GM23338 (cell line): ENCODE data around the gene RTCA. TPM values are rescaled to one million over a fixed set of nuclear protein-coding genes. Genes with fewer than 3 reads are reported as not detected.

Source experiments
- ATAC-seq: fragments of 200-7000 bp; cut with Tn5 transposase; 3 replicates; pipeline ENCODE4 v1.9.1; 2020
- DNase-seq: peaks from one replicate; pipeline ENCODE4 v3.0.0-alpha.2; 2015; ENCODE audit warnings: low spot score
- H2AFZ ChIP-seq: fragments of 200-600 bp; sonication (generic); 2 replicates; pipeline ENCODE4 v1.8.0; 2016; ENCODE audit warnings: antibody characterized with exemption, mild to moderate bottlenecking, moderate library complexity
- H3F3A ChIP-seq: fragments of 200-600 bp; sonication (generic); replicated peaks from 2 replicates; pipeline ENCODE4 v1.8.0; 2017; ENCODE audit warnings: antibody characterized with exemption, mixed run types, low read depth
- H3K27ac ChIP-seq: fragments of 200-600 bp; sonication (generic); 2 replicates; pipeline ENCODE4 v1.6.1; 2016; ENCODE audit warnings: low read depth
- H3K27me3 ChIP-seq: fragments of 200-600 bp; sonication (generic); 2 replicates; pipeline ENCODE4 v1.8.0; 2016; ENCODE audit warnings: mild to moderate bottlenecking, mixed run types, moderate library complexity; ENCODE audit not compliant: insufficient read depth
- H3K36me3 ChIP-seq: fragments of 200-600 bp; sonication (generic); 2 replicates; pipeline ENCODE4 v1.8.0; 2016; ENCODE audit warnings: mild to moderate bottlenecking; ENCODE audit not compliant: insufficient read depth
- H3K4me1 ChIP-seq: fragments of 200-600 bp; sonication (generic); 2 replicates; pipeline ENCODE4 v1.8.0; 2016; ENCODE audit warnings: mild to moderate bottlenecking, moderate library complexity; ENCODE audit not compliant: insufficient read depth
- H3K4me2 ChIP-seq: fragments of 200-600 bp; sonication (generic); 2 replicates; pipeline ENCODE4 v1.7.1; 2017; ENCODE audit warnings: mixed run types
- H3K4me3 ChIP-seq: fragments of 200-600 bp; sonication (generic); 2 replicates; pipeline ENCODE4 v1.6.1; 2016; ENCODE audit warnings: mixed run types
- H3K79me2 ChIP-seq: fragments of 200-600 bp; sonication (generic); replicated peaks from 2 replicates; pipeline ENCODE4 v1.8.0; 2017; ENCODE audit warnings: mild to moderate bottlenecking; ENCODE audit not compliant: insufficient read depth
- H3K9me2 ChIP-seq: fragments of 200-600 bp; sonication (generic); 2 replicates; pipeline ENCODE4 v1.8.0; 2017; ENCODE audit not compliant: insufficient read depth
- H4K20me1 ChIP-seq: fragments of 200-600 bp; sonication (generic); replicated peaks from 2 replicates; pipeline ENCODE4 v1.8.0; 2017; ENCODE audit warnings: mild to moderate bottlenecking; ENCODE audit not compliant: insufficient read depth
- H3K27ac Mint-ChIP-seq: 2 replicates; pipeline ENCODE4 v1.8.0; 2020; ENCODE audit warnings: inconsistent platforms, mild to moderate bottlenecking, moderate library complexity, mixed read lengths
- H3K27me3 Mint-ChIP-seq: 3 replicates; pipeline ENCODE4 v1.8.0; 2022; ENCODE audit warnings: low read depth, mild to moderate bottlenecking, moderate library complexity, mixed read lengths, inconsistent platforms; ENCODE audit not compliant: insufficient read depth, poor library complexity
- H3K36me3 Mint-ChIP-seq: 3 replicates; pipeline ENCODE4 v1.8.0; 2021; ENCODE audit warnings: low read depth, mild to moderate bottlenecking, inconsistent platforms, moderate library complexity, mixed read lengths
- H3K4me1 Mint-ChIP-seq: 3 replicates; pipeline ENCODE4 v1.8.0; 2020; ENCODE audit warnings: mild to moderate bottlenecking, inconsistent platforms, mixed read lengths
- H3K4me3 Mint-ChIP-seq: 3 replicates; pipeline ENCODE4 v1.8.0; 2021; ENCODE audit warnings: moderate library complexity, mild to moderate bottlenecking, inconsistent platforms, mixed read lengths
- H3K9me3 Mint-ChIP-seq: 3 replicates; pipeline ENCODE4 v1.8.0; 2020; ENCODE audit warnings: moderate library complexity, mild to moderate bottlenecking, inconsistent platforms, mixed read lengths
- CREB1 ChIP-seq: fragments of 250-450 bp; sonication (Bioruptor Pico); IDR thresholded peaks from 2 replicates; pipeline ENCODE4 v1.5.0; 2020; ENCODE audit warnings: low read depth, mild to moderate bottlenecking, moderate library complexity
- CTCF ChIP-seq, 2 experiments: fragments of 200-600 bp in 1 of 2; sonication (generic) in 1 of 2; conservative IDR thresholded peaks; 2 replicates each; pipeline versions ENCODE4 v1.5.1 to v1.6.1; 2016 to 2017; ENCODE audit warnings: antibody characterized with exemption in 2 of 2, low read depth in 2 of 2, mild to moderate bottlenecking in 2 of 2, moderate library complexity in 1 of 2
- ETS1 ChIP-seq: IDR thresholded peaks from 2 replicates; pipeline ENCODE4 v1.6.1; 2016; ENCODE audit warnings: antibody characterized with exemption
- JUNB ChIP-seq: IDR thresholded peaks from one replicate; pipeline ENCODE4 v1.6.1; 2016; ENCODE audit warnings: antibody characterized with exemption; ENCODE audit not compliant: unreplicated experiment
- NANOG ChIP-seq: IDR thresholded peaks from 2 replicates; pipeline ENCODE4 v1.6.1; 2016; ENCODE audit warnings: antibody characterized with exemption, borderline replicate concordance
- POLR2AphosphoS5 ChIP-seq: IDR thresholded peaks from 2 replicates; pipeline ENCODE4 v1.6.1; 2016; ENCODE audit warnings: antibody characterized with exemption, low read depth
- REST ChIP-seq: IDR thresholded peaks from one replicate; pipeline ENCODE4 v1.6.1; 2018; ENCODE audit warnings: antibody characterized with exemption; ENCODE audit not compliant: unreplicated experiment
- STAT1 ChIP-seq: IDR thresholded peaks from one replicate; pipeline ENCODE4 v1.6.1; 2016; ENCODE audit warnings: antibody characterized with exemption; ENCODE audit not compliant: unreplicated experiment
- ZNF331 ChIP-seq: fragments of 250-450 bp; sonication (Bioruptor Pico); IDR thresholded peaks from 2 replicates; pipeline ENCODE4 v1.5.0; 2020; ENCODE audit warnings: low read depth, mild to moderate bottlenecking, moderate library complexity
- ZNF462 ChIP-seq: fragments of 250-450 bp; sonication (Bioruptor Pico); IDR thresholded peaks from 2 replicates; pipeline ENCODE4 v1.5.0; 2020; ENCODE audit warnings: mild to moderate bottlenecking, moderate library complexity
- polyA plus RNA-seq: library from polyadenylated mRNA; unstranded; fragments of >200 nt; fragmentation: Nextera tagmentation; extraction: Ambion mirVana; gene quantifications from 2 replicates; pipeline ENCODE4 v1.2.1, GENCODE V29; 2016
- total RNA-seq: library from RNA; depleted of rRNA; stranded (reverse); fragments of >200 nt; shearing (Covaris generic); gene quantifications from 2 replicates; pipeline ENCODE4 v1.2.3, GENCODE V29; 2014

Gene RTCA
- total and polyA plus RNA-seq, 2 experiments from 2014 or later = 36.6 TPM

- TF ChIP-seq ZNF462 (CRISPR knock-in tag) (no peak), ETS1 (no peak), ZNF331 (CRISPR knock-in tag) (no peak), STAT1 (no peak)
Observed at GRCh38 chr1:100250807-100251206, 15.2 kb upstream of the RTCA start (continued).

GRCh38 chr1:100252901-100253300 is 13.1 kb upstream of the RTCA start:
- Histone ChIP-seq H3K27ac (no peak overlapping the region), H4K20me1 (0 out of 2 replicates have a peak, but pooled peaks cover 3% of the 10 kb centered on the region), H3K79me2 (peaks cover 15% of the 10 kb centered on the region), H3K36me3 (no peaks in the 10 kb centered on the region), H3K9me2 (no peaks in the 10 kb centered on the region), H3K4me2 (no peak overlapping the region), H3K27me3 (no peaks in the 10 kb centered on the region), H2AFZ (0 out of 2 replicates have a peak overlapping the region, but pooled peaks have one; percentile 1), H3F3A (no peaks in the 10 kb centered on the region), H3K4me1 (peaks cover 16% of the 10 kb centered on the region), H3K4me3 (no peak overlapping the region)
- Mint-ChIP-seq H3K36me3 (no peaks in the 10 kb centered on the region), H3K27ac (no peak overlapping the region), H3K4me3 (no peak overlapping the region), H3K4me1 (peaks cover 9% of the 10 kb centered on the region), H3K9me3 (no peaks in the 10 kb centered on the region), H3K27me3 (peaks cover 2% of the 10 kb centered on the region)
- ATAC-seq (no peak), DNase-seq (peak; percentile 17)
- no peak for TF ChIP-seq CTCF (conservative IDR thresholded peaks at IDR 0.05; ENCODE audit: low read depth in 2 of 2)
- no peak for TF ChIP-seq STAT1
- TF ChIP-seq NANOG = no peak
- TF ChIP-seq ETS1 = no peak
- no peak for TF ChIP-seq ZNF331 (CRISPR knock-in tag)
- no peak for TF ChIP-seq POLR2AphosphoS5
- no peak for TF ChIP-seq CREB1 (CRISPR knock-in tag)
- no peak for TF ChIP-seq REST
- TF ChIP-seq JUNB = no peak
